Measurements from ENCODE around the gene NWD2.

GRCh38 chr4:37243722-37244582 lies 591 bp upstream of the NWD2 start:
- no peak for TF ChIP-seq CTCF (IDR thresholded peaks at IDR 0.05)
- no peak for TF ChIP-seq RARB (CRISPR knock-in tag; IDR thresholded peaks at IDR 0.05)
- TF ChIP-seq PHF8 (IDR thresholded peaks at IDR 0.05; ENCODE audit: borderline replicate concordance, low read depth): no peak
- no peak for TF ChIP-seq BHLHE40 (IDR thresholded peaks at IDR 0.05; ENCODE audit: low read depth, low read length)
- no peak for TF ChIP-seq CHD4 (IDR thresholded peaks at IDR 0.05; ENCODE audit: borderline replicate concordance)
- no peak for TF ChIP-seq CEBPB (IDR thresholded peaks at IDR 0.05)
- TF ChIP-seq EP300 (IDR thresholded peaks at IDR 0.05): no peak
- no peak for TF ChIP-seq REST (IDR thresholded peaks at IDR 0.05)
- TF ChIP-seq HEYL (CRISPR knock-in tag; IDR thresholded peaks at IDR 0.05): no peak
- no peak for TF ChIP-seq POLR2A (IDR thresholded peaks at IDR 0.05; ENCODE audit: low read length)
- TF ChIP-seq CBX8 (IDR thresholded peaks at IDR 0.05): no peak
- no peak for TF ChIP-seq NFE2L2 (conservative IDR thresholded peaks at IDR 0.05; ENCODE audit: low read length)

Measured in A549 (cell line).